ENCODE data around the gene FAM234B.

DNA sequence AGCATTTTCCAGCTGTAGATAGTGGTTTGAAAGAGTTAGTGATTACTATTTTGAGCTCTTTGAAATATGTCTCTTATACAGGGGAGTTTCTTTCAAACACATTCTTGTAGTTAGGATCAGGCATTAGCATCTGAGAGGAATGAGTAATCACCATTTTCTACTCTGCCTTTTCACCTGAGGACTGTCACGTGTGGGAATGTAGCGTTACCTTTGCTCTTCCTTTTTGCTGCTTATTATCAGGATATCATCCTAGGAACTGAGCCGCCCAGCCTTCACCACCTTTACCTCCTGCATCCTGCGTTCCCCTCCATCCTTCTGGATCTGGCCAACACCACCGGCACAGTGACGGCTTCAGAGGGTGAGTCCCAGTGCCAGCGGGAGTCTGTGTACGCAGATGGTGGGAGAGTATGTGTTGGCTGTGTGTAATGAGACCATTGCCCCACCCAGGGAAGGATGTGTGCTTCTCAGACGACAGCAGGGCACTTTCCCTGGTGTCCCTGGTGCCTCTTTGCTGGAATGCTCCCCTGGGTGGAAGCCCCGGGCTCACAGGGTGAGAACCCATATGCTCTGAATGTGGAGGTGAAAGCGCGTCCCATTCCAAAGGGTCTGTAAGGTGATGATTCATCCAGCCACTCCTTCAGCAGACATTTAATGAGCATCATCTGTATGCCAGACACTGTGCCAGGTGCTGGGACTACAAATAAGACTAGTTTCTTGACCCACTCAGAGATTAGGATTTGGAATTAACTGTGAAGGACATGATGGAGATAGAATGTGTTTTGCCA is 31.8 kb downstream of the FAM234B start:
- no peak for TF ChIP-seq POLR2AphosphoS5 (IDR thresholded peaks at IDR 0.05)
- TF ChIP-seq, protein P1, sequence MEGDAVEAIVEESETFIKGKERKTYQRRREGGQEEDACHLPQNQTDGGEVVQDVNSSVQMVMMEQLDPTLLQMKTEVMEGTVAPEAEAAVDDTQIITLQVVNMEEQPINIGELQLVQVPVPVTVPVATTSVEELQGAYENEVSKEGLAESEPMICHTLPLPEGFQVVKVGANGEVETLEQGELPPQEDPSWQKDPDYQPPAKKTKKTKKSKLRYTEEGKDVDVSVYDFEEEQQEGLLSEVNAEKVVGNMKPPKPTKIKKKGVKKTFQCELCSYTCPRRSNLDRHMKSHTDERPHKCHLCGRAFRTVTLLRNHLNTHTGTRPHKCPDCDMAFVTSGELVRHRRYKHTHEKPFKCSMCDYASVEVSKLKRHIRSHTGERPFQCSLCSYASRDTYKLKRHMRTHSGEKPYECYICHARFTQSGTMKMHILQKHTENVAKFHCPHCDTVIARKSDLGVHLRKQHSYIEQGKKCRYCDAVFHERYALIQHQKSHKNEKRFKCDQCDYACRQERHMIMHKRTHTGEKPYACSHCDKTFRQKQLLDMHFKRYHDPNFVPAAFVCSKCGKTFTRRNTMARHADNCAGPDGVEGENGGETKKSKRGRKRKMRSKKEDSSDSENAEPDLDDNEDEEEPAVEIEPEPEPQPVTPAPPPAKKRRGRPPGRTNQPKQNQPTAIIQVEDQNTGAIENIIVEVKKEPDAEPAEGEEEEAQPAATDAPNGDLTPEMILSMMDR (IDR thresholded peaks at IDR 0.05) = no peak
- TF ChIP-seq POLR2A (IDR thresholded peaks at IDR 0.05) = no peak
- TF ChIP-seq EP300 (IDR thresholded peaks at IDR 0.05) = no peak
